ENCODE results near the gene LMBRD2.

DNA sequence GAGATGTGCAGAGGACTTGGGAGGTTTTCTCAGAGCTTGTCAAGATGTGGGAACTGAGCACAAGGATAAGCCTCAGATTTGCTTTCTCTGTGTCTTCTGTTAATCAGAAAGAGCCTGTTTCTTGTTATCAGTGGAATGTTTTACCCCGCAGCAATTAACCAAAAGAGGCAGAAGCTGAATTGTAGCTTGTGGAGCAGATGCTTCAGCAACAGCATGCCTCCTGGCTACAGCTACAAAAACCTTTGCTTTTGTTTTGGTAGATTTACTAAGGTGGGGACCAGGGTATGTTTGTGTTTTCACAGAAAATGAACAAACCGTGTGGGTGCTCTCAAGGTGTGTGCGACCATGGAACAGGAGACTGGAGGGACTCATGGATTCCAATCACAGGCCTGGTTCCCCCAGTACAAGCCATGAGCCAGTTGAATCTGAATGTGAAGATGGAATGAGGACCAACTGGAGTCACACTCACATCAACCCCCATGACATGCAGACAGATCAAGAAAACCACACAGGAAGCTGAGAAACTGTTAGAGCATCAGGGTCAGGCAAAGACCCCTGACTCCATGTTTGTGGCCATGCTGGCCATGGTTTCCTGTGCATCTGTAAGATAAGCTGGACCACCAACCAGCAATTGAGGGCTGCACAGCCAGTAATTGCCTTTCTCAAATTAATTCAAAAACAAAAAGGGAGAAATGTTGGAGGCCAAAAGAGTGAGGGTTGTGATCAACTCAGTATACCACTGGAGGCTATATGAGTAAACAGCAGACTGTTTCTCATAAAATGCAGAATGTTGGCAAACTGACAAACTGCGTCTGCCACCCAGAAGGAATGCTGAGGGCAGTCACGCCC lies 91.9 kb downstream of the LMBRD2 start:
- TF ChIP-seq, protein P1, sequence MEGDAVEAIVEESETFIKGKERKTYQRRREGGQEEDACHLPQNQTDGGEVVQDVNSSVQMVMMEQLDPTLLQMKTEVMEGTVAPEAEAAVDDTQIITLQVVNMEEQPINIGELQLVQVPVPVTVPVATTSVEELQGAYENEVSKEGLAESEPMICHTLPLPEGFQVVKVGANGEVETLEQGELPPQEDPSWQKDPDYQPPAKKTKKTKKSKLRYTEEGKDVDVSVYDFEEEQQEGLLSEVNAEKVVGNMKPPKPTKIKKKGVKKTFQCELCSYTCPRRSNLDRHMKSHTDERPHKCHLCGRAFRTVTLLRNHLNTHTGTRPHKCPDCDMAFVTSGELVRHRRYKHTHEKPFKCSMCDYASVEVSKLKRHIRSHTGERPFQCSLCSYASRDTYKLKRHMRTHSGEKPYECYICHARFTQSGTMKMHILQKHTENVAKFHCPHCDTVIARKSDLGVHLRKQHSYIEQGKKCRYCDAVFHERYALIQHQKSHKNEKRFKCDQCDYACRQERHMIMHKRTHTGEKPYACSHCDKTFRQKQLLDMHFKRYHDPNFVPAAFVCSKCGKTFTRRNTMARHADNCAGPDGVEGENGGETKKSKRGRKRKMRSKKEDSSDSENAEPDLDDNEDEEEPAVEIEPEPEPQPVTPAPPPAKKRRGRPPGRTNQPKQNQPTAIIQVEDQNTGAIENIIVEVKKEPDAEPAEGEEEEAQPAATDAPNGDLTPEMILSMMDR (IDR thresholded peaks at IDR 0.05), result no peak
- no peak for TF ChIP-seq POLR2A (IDR thresholded peaks at IDR 0.05)

All from esophagus squamous epithelium (tissue), 4 donors.